PC-3 (cell line): ENCODE measurements around the gene PLIN5.

Experiments used
- EZH2 ChIP-seq: fragments of 300-600 bp; sonication (generic); IDR thresholded peaks from one replicate; pipeline ENCODE4 v1.6.1; 2017; ENCODE audit warnings: antibody characterized with exemption, mild to moderate bottlenecking, low read length; ENCODE audit not compliant: unreplicated experiment
- EZH2phosphoT487 ChIP-seq: fragments of 300-600 bp; sonication (generic); IDR thresholded peaks from 2 replicates; pipeline ENCODE4 v1.6.1; 2018; ENCODE audit warnings: mild to moderate bottlenecking, antibody characterized with exemption, low read length, borderline replicate concordance
- TF ChIP-seq, protein P1 (sequence below): fragments of 300-600 bp; sonication (generic); conservative IDR thresholded peaks from 2 replicates; pipeline ENCODE4 v1.5.1; 2017; ENCODE audit warnings: antibody characterized with exemption, low read depth, mild to moderate bottlenecking, low read length

DNA sequence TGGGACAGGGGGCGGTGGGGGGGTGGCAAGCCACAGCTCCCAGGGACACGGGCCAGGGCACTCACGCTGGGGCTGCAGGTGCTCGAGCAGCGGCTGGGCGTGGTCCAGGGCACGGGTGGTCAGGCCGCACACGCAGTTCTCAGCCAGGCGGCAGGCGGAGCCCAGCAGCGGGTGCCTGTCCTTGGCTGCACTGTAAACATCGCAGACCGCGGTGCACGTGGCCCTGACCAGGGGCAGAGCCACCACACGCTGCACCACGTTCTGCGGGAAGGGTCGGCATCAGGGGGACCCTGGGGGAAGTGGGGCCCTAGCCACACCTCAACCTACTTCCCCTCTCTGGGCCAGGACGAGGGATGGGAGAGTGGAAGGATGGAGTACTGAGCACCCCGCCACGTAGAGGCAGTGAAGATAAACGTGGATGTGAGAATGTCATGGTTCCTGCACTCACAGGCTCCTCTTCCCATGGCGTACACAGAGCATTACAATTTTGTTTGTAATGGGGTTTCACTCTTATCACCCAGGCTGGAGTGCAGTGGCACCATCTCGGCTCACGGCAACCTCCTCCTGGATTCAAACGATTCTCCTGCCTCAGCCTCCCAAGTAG, 3.4 kb downstream of the PLIN5 start:
- TF ChIP-seq EZH2 (no peak), EZH2phosphoT487 (no peak)
- TF ChIP-seq, protein P1, sequence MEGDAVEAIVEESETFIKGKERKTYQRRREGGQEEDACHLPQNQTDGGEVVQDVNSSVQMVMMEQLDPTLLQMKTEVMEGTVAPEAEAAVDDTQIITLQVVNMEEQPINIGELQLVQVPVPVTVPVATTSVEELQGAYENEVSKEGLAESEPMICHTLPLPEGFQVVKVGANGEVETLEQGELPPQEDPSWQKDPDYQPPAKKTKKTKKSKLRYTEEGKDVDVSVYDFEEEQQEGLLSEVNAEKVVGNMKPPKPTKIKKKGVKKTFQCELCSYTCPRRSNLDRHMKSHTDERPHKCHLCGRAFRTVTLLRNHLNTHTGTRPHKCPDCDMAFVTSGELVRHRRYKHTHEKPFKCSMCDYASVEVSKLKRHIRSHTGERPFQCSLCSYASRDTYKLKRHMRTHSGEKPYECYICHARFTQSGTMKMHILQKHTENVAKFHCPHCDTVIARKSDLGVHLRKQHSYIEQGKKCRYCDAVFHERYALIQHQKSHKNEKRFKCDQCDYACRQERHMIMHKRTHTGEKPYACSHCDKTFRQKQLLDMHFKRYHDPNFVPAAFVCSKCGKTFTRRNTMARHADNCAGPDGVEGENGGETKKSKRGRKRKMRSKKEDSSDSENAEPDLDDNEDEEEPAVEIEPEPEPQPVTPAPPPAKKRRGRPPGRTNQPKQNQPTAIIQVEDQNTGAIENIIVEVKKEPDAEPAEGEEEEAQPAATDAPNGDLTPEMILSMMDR, result no peak
